IPS-18c (cell line): Measurements from ENCODE around the gene PLXNA2.

ENCODE experiments used
- H3K4me3 ChIP-seq: 2 replicates; pipeline ENCODE4 v1.7.0; 2013; ENCODE audit warnings: low read depth, mild to moderate bottlenecking, low read length, moderate library complexity; ENCODE audit not compliant: insufficient read depth
- H3K9me3 ChIP-seq: one replicate; pipeline ENCODE4 v1.6.1; 2013; ENCODE audit warnings: mild to moderate bottlenecking, low read length, moderate library complexity; ENCODE audit not compliant: control insufficient read depth, insufficient read depth

Gene PLXNA2

DNA sequence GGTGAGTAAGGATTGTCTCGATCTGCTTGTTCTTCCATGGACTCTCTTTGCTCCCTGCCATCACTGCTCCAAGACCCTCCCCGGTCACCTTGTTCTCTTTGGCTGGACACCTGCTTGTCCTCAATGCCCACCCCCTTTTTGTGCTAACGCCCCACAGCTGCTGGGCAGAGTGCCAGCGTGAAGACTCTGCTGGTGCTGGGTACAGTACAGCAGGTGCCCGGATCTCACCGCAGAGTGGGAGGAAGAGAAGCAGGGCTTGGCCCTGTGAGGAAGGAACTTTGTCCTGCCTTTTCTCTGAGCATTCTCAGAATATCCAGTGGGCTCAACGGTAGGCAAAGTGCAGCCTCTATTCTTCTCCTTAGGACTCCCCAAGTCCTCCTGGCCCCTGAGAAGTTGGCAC lies 90.1 kb downstream of the PLXNA2 start:
- Histone ChIP-seq H3K4me3 (no peak overlapping the region), H3K9me3 (no peaks in the 10 kb centered on the region)

DNA sequence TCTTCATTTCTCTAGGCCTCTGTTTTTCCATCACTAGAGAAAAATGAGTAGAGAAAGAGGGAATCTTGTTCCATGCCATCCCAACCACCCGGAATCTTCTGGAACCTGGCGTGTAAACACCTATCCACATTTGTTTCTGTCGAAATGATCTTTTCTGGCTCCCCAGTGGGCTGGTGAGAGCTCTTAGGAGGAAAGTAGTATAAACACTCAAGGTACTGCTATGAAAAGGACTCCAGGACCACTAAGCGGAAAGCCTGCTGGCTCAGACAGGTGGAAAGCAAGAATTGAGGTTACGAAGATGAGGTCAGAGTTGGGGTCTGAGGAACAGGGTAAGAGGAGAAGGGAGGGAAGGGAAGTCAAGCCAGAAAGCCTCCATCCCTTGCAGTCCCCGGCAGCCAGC lies 90.8 kb downstream of the PLXNA2 start:
- H3K9me3 ChIP-seq, result no peaks in the 10 kb centered on the region
- no peak overlapping the region for H3K4me3 ChIP-seq

DNA sequence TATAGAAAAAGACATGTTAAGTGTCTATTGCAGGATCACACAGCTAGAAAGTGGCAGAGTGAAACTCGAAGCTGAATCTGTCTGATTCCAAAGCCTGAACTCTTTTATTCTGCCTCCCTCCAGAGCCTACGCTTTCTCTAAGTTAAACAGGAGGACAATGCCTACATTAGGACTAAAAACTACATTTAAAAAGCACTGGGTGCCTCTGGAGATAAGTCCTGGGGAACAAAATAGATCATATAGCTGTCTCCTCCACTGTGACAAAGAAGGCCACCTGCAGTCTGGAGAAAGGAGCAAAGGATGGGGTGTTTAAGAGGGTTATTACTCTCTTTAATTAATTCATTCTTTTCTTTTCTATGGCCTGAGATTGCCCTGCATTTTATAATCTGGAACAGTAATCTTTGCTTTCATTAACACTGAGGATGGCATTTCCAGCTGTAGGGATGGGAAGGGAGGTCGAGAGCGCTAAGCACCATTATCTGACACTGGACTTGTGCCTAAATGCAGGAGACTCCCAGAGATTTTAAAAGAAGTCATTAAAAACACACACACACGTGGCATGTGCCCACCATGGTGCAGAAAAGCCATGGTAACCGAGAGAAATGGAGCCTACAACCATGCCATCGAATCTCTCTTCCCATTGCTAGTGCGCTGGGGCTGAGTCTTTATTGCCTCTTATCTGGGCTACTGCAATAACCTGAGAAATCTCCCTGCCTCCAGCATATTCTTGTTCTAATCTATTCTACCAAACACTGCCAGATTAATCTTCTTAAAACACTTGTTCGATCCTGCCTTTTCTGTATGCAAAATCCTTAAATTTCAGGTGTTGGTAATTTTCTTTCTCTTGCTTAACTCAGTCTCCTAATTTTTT lies 92.2 kb downstream of the PLXNA2 start:
- Histone ChIP-seq H3K9me3 (no peaks in the 10 kb centered on the region), H3K4me3 (no peak overlapping the region)

DNA sequence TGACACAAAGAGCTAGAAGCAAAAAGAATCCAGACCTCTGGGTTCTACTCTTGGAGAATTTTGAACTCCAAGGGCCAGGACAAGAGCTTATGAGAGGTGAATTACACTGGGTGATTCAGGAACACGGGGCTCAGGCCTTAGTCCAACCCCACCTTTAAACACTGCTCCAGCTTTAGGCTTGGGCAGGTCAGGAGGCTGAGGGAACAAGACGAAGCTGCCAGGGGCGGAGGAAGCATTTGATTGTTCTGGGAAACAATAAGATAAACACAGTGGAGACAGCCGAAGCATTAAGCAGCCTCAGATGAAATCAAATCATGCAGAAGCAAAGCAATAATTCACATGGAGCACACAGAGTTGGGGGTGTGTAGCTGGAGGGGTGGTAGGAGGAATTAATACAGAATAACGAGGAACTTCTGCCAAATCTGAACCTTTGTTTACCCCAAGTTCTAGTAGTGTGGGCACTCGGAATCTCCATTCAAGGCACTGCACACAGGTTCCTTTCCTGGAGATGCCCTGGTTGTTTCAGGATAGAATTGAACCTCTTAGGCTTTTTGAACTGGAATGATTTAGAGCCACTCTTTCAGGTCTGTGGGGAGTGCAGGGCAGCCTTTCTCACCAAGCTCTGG lies 93.2 kb downstream of the PLXNA2 start:
- H3K9me3 ChIP-seq, result no peaks in the 10 kb centered on the region
- H3K4me3 ChIP-seq, result no peak overlapping the region

DNA sequence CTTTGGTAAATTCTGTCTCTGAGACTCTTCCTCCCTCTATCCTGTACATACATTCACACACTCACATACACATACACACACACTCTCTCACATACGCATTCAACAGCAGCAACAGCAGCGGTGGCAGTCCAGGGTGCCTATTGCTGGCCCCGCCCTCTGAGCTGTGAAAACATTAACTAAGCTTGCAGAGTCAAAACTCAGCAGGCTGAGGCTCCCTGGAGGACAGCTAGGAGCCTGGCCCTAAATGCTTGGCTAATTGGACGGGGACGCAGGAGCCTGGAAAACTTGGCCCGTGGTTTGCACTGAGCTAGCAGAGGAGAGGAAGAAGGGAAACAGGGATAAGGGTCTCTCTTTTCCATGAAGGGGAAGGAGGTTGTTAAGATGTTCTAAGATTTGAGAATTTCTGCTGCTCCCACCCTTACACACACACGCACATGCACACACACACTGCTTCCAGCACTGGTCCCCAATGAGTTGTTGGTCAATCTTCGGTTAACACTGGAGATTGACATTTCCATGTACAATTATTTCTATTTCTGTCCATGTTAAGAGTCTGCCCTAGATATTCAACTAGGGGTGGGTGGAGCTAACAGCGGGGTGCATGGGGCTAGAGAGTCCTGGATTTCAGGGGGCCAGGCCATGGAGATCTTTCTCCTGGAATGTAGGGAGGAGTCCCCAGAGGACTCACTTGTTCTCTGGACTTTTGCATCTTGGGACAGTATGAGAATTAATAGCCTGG lies 94.2 kb downstream of the PLXNA2 start:
- no peaks in the 10 kb centered on the region for H3K9me3 ChIP-seq
- H3K4me3 ChIP-seq, result no peak overlapping the region

DNA sequence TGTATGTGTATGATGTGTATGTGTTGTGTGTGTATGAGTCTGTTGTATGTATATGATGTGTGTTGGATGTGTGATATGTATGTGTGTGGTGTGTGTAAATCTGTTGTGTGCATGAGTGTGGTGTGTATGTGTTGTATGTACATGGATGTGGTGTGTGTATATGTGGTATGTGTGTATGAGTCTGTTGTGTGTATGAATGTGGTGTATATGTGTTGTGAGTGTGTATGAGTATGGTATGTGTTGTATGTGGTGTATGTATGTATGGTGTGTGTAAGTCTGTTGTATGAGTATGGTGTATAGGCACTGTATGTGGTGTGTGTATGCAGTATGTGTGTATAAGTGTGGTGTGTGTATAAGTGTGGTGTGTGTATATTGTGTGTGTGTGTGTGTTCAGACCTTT lies 95.0 kb downstream of the PLXNA2 start:
- Histone ChIP-seq H3K9me3 (no peaks in the 10 kb centered on the region), H3K4me3 (no peak overlapping the region)

DNA sequence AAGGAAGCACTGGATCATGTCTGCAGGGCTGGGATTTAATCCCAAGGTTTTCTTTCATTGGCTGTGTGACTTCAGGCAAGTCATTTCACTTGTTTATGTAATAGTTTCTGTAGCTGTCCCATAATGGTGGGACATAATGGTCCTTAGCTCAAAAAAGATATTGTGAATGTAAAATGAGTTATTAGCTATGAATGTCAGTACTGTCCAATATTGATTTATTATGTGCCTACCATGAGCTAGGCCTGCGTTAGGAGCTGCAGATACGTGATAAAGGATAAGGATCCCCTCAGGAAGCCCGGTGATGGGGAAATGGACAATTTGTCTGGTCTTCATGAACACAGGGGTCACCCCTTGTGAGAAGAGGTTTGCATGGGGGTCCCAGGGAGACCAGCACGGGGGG lies 95.8 kb downstream of the PLXNA2 start:
- H3K4me3 ChIP-seq, result no peak overlapping the region
- H3K9me3 ChIP-seq, result no peaks in the 10 kb centered on the region

DNA sequence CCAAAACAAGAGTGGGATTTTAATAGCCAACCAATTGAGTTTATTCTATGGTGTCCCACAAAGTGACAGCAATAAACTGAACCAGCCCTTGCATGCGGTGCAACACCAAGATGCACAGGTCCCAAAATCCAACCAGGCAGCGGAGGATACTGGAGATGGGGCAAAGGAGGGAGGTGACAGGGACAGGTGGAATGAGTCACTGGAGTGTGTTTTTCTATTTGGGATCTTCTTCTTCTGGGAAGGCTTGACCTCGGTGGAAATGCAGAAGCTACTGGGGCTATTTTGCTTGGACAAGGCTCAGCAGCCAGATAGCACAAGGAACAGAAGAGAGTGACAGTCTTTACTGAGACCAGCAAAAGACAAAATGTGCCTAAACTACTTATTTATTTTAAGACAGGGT lies 97.5 kb downstream of the PLXNA2 start:
- H3K4me3 ChIP-seq, result no peak overlapping the region
- no peaks in the 10 kb centered on the region for H3K9me3 ChIP-seq

DNA sequence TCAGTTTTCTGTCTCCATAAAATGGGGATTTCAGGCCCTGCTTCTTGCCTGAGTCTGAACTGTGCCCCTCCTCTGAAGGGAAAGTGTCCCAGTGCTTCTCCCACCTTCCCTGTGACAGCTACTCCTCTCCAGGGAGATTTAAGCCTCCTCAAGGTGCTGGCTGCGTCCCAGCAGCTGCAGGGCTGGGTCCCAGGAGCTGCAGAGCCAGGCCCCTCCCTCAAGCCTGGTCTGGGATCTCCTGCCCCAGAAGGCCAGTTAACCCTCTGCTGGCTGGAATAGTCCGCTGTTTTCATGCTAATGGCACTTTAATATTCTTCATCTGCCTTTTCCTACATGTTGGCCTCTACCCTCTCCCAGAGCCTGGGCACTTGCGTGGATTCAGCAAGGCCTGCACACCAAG lies 99.0 kb downstream of the PLXNA2 start:
- Histone ChIP-seq H3K9me3 (no peaks in the 10 kb centered on the region), H3K4me3 (no peak overlapping the region)

DNA sequence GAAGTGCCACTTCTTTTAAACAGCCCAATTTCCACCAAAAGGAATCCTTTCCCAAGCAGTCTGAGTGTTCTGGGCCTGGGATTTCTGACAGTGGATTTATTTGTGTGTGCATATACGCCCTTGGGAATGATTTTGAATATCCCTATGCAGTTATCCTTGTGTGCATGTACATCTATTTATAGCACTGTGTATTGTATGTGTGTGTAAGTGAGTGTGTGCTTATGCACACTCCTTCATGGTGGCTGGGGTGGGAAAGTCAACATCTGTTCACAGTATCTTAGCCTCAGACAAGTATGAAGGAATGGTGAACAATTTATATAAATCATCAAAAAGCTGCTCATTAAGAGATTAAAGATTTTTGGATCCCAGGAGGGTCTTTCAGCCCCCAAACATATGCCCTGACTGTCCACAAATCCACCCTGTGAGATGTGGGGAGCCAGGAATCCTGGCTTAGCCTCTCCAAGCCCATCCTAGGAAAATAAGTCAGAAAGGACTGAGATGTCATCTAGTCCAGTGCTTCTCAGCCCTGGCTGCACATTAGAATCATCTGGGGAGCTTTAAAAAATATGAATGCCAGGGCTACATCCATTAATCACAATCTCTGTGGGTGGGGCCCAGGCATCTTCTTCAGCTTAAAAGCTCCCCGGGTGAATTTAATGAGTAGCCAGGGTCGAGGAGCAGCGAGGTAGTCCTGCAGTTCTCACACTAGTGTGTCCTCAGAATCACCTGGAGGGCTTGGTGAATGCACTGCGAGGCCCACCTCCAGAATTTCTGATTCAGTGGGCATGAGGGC lies 101.4 kb downstream of the PLXNA2 start:
- no peaks in the 10 kb centered on the region for H3K9me3 ChIP-seq
- no peak overlapping the region for H3K4me3 ChIP-seq

DNA sequence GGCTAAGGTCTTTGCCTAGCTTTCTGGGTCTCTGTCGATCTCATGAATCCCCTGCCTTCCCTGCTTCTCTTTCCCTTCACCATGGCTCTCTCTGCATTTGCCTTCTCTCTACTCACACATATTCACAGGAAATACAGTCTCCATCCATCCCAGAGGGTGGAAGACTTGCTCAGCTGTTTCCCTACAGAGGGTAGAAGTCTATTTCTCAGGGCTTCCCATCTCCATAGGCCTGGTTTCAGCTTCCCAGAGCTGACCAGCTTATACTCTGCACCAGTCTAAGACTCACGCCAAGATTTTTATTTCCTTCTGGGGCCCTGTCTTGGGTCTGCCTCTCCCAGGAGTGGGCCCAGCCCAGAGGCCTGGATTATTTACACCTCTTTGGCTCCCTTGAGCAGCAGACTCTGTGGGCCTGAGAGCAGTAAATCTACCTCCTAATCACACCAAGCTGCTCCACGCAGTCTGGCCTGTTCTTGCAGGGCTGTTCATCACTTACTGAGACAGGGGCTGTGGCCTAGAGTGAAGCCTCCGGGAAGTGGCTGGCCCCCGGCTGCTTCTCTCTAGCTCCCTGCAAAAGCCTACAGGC lies 102.5 kb downstream of the PLXNA2 start:
- Histone ChIP-seq H3K4me3 (no peak overlapping the region), H3K9me3 (peaks cover 2% of the 10 kb centered on the region)

DNA sequence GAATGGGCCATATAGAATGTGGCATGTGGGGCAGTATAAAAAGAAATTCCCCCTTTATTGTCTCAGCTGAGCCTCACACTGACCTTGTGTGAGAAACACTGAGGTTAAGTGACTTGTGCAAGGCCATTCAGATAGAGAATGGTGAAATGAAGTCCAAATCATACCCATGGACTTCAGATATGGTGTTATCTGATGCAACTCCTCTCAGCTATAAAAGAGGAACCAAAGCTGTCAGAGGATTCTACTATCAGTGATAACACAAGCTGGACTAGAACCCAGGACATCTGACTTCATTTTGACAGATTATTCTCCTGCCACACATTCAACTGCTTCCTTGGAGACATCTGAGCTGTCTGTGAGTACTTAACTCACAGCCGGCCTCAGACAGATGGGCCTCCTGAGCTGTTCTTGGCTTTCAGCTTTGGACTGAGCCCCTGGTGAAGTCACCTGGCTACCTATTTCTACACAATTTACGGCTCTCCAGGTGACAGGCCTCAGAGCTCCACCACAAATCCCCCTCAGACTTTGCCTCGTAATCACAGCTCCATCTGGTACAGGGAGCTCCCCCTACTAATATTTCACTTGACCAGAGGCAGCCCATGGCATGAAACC lies 104.6 kb downstream of the PLXNA2 start:
- no peak overlapping the region for H3K4me3 ChIP-seq

DNA sequence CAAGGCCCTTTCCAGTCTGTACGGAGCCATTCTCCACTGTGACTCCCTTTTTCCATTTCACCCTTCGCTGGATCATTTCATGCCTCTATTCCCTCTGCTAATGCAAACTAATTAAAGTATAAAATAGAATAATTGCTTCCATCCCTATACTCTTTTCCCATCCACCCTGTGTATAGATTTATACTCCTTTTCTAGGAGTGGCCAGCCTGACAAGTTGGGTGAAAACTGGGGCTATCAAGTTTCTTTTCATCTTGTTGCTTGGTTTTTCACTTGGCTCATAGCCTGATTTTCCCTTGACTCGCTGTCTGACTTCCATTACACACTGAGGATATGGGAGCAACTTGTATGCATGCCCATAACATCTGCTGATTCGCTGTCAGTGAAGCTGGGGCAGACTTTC lies 107.0 kb downstream of the PLXNA2 start:
- no peak overlapping the region for H3K4me3 ChIP-seq
- peaks cover 2% of the 10 kb centered on the region for H3K9me3 ChIP-seq

More for the DNA sequence above, 104.6 kb downstream of the PLXNA2 start:
- H3K9me3 ChIP-seq, result peaks cover 2% of the 10 kb centered on the region

DNA sequence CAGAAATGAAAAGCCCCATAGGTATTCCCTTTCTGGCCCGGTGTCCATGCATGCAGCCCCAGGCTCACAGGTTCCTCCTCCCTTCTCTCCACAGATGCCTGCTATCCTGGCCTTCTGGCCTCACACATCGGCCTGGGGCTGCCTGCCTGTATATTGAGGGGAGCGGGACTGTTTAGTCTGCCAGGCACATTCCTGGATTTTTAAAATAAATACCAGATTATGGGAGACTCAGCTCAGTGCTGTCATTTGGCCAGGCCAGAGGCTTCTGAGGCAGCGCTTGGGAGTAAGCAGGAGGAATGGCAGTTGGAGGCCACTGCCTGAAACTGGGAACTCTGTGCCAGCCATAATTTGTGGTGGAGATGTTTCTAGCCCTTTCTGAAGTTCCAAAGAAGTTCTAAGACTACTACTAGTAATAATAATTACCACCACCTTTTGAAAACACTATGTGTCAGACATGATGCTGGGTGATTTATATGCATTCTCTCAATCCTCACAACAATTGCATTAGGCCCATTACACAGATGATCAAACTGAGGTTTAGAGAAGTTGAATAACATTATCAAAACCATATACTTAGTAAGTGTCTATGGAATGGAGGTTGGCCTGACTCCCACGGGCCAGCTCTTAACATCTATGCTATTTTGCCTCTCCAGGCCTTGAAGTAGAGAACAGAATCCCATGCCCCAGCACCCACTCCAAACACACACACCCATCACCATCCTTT lies 107.6 kb downstream of the PLXNA2 start:
- peaks cover 2% of the 10 kb centered on the region for H3K9me3 ChIP-seq
- H3K4me3 ChIP-seq, result no peak overlapping the region

DNA sequence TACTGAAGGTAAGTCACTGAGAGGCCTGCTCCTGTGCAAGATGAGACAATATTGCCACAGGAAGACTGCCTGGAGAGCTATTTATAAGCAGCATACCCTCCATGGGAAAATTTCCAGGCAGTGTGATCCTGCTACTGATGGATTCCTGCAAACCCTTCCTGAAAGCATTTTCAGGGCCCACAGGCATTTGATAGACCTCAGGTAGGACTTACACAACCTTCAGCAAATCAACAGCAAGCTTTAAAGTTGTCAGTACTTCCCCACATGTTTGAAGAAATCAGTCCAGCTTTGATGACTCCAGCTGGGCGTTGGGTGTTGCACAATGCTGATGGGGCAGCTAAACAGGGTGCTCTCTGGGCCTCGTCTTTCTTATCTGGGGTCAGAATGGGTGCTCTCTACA lies 108.8 kb downstream of the PLXNA2 start:
- H3K9me3 ChIP-seq, result peaks cover 2% of the 10 kb centered on the region
- no peak overlapping the region for H3K4me3 ChIP-seq

DNA sequence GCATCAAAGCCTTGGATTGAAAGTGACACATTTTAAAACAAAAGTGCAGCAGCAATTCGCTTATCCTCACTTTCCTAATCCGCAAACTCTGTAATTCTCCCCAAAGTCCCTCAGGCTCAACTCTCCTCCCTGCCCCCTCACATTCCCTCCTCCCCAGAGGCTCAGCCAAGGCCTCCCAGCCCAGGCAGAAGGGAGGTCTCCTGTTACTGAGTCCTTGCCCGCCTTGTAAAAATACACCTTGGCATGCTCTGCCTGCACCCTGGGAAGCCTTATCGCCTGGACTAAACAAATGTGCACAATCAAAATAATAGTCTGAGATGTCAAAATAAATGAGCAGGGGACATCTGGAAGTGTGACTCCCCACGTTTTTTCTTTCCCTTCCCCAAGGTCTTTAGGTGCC lies 109.7 kb downstream of the PLXNA2 start:
- Histone ChIP-seq H3K9me3 (peaks cover 2% of the 10 kb centered on the region), H3K4me3 (no peak overlapping the region)
